Endodermal cell (in vitro differentiated cells): ENCODE data around the gene DRICH1. TPM values are rescaled to one million over a fixed set of nuclear protein-coding genes. Genes with fewer than 3 reads are reported as not detected.
"Not testable (repeated sequence)": the region's sequence is repeated elsewhere in the genome, so short reads cannot be mapped to it uniquely, and the experiment has no call there.

Source experiments
- DNase-seq: peaks from one replicate; pipeline ENCODE4 v3.0.0-alpha.2; 2017
- H3K27ac ChIP-seq: 2 replicates; pipeline ENCODE4 v1.5.1; 2013; ENCODE audit warnings: mild to moderate bottlenecking, low read depth, low read length, moderate library complexity
- H3K27me3 ChIP-seq: 2 replicates; pipeline ENCODE4 v1.6.1; 2013; ENCODE audit warnings: mild to moderate bottlenecking, low read length, moderate library complexity; ENCODE audit not compliant: insufficient read depth, control insufficient read depth, poor library complexity, severe bottlenecking
- H3K36me3 ChIP-seq: 2 replicates; pipeline ENCODE4 v1.7.0; 2013; ENCODE audit warnings: mild to moderate bottlenecking, low read length, moderate library complexity; ENCODE audit not compliant: control insufficient read depth, insufficient read depth
- H3K4me1 ChIP-seq: one replicate; pipeline ENCODE4 v1.7.0; 2013; ENCODE audit warnings: low read length; ENCODE audit not compliant: control insufficient read depth, insufficient read depth
- H3K4me3 ChIP-seq: 2 replicates; pipeline ENCODE4 v1.5.1; 2013; ENCODE audit warnings: mild to moderate bottlenecking, low read length, moderate library complexity
- H3K9ac ChIP-seq: 2 replicates; pipeline ENCODE4 v1.6.1; 2013; ENCODE audit warnings: mild to moderate bottlenecking, low read length, moderate library complexity; ENCODE audit not compliant: poor library complexity, severe bottlenecking; ENCODE audit errors: extremely low read depth
- H3K9me3 ChIP-seq: 2 replicates; pipeline ENCODE4 v1.6.1; 2013; ENCODE audit warnings: mild to moderate bottlenecking, low read length, moderate library complexity; ENCODE audit not compliant: control insufficient read depth
- H3K27ac Mint-ChIP-seq: 2 replicates; pipeline ENCODE4 v1.8.0; 2020; ENCODE audit warnings: mixed read lengths
- H3K27me3 Mint-ChIP-seq: 2 replicates; pipeline ENCODE4 v1.8.0; 2021; ENCODE audit warnings: mild to moderate bottlenecking, mixed read lengths; ENCODE audit not compliant: insufficient read depth
- H3K36me3 Mint-ChIP-seq: 2 replicates; pipeline ENCODE4 v1.8.0; 2020; ENCODE audit warnings: low read depth, mixed read lengths
- H3K4me1 Mint-ChIP-seq: 2 replicates; pipeline ENCODE4 v1.8.0; 2020; ENCODE audit warnings: mixed read lengths
- H3K4me3 Mint-ChIP-seq: 2 replicates; pipeline ENCODE4 v1.8.0; 2020; ENCODE audit warnings: mild to moderate bottlenecking, moderate library complexity, mixed read lengths
- H3K9me3 Mint-ChIP-seq: 2 replicates; pipeline ENCODE4 v1.8.0; 2020; ENCODE audit warnings: mild to moderate bottlenecking, mixed read lengths
- CTCF ChIP-seq: fragments of 200-600 bp; sonication (generic); conservative IDR thresholded peaks from 2 replicates; pipeline ENCODE4 v1.5.0; 2021; ENCODE audit warnings: antibody characterized with exemption, mild to moderate bottlenecking
- WGBS, 2 experiments: methylation state at CpG; one replicate each; pipeline versions ENCODE4 v1.1.5 to v1.1.7; 2013; ENCODE audit warnings: missing lambda C conversion rate in 2 of 2, mixed read lengths in 1 of 2; ENCODE audit not compliant: insufficient coverage in 1 of 2, insufficient read length in 1 of 2; 5-methylcytosine and 5-hydroxymethylcytosine counted together
- total RNA-seq, 2 donors: library from RNA; stranded (reverse); fragmentation: NEBNext Ultra II Directional in 1 of 2; extraction: Animal tissue kit (Norgen Biotek cat#: 25700) in 1 of 2; gene quantifications; 2 replicates in 1 of 2; 3 replicates in 1 of 2; pipeline ENCODE4 v1.2.1, GENCODE V29; 2021

The DRICH1 gene
- total RNA-seq, 2 donors from 2014 or later = 0.24 TPM; not detected in 1

GRCh38 chr22:23651676-23652075, 19.6 kb upstream of the DRICH1 start:
- 91 to 95% methylated on average over 6 of the region's 6 CpGs for WGBS, 2 experiments
- no peak overlapping the region for H3K4me3 Mint-ChIP-seq
- H3K27me3 ChIP-seq = no peaks in the 10 kb centered on the region
- H3K9me3 Mint-ChIP-seq = no peaks in the 10 kb centered on the region
- no peaks in the 10 kb centered on the region for H3K4me1 ChIP-seq
- H3K9ac ChIP-seq = no peak overlapping the region
- H3K9me3 ChIP-seq = no peaks in the 10 kb centered on the region
- DNase-seq = no peak
- H3K27ac ChIP-seq = no peak overlapping the region
- H3K36me3 ChIP-seq = no peaks in the 10 kb centered on the region
- no peak for TF ChIP-seq CTCF
- peaks cover 22% of the 10 kb centered on the region for H3K36me3 Mint-ChIP-seq
- H3K4me1 Mint-ChIP-seq = no peaks in the 10 kb centered on the region
- H3K27me3 Mint-ChIP-seq = no peaks in the 10 kb centered on the region
- no peak overlapping the region for H3K4me3 ChIP-seq
- H3K27ac Mint-ChIP-seq = no peak overlapping the region

GRCh38 chr22:23649071-23649501, 17.0 kb upstream of the DRICH1 start:
- no peak overlapping the region for H3K27ac ChIP-seq
- Mint-ChIP-seq H3K27ac (no peak overlapping the region), H3K36me3 (peaks cover 15% of the 10 kb centered on the region), H3K9me3 (no peaks in the 10 kb centered on the region), H3K4me1 (no peaks in the 10 kb centered on the region), H3K27me3 (no peaks in the 10 kb centered on the region), H3K4me3 (no peak overlapping the region)
- 91 to 93% methylated on average over 13 to 18 of the region's 18 CpGs for WGBS, 2 experiments
- H3K4me1 ChIP-seq = no peaks in the 10 kb centered on the region
- no peaks in the 10 kb centered on the region for H3K27me3 ChIP-seq
- H3K9me3 ChIP-seq = no peaks in the 10 kb centered on the region
- no peak overlapping the region for H3K9ac ChIP-seq
- H3K4me3 ChIP-seq = no peak overlapping the region
- no peaks in the 10 kb centered on the region for H3K36me3 ChIP-seq
- DNase-seq = no peak
- no peak for TF ChIP-seq CTCF

- H3K27ac ChIP-seq, H3K4me1 Mint-ChIP-seq, H3K9ac ChIP-seq, H3K27ac Mint-ChIP-seq, H3K9me3 ChIP-seq, H3K9me3 Mint-ChIP-seq, H3K27me3 ChIP-seq, H3K4me3 ChIP-seq, H3K36me3 Mint-ChIP-seq, H3K4me1 ChIP-seq, H3K36me3 ChIP-seq, H3K27me3 Mint-ChIP-seq, H3K4me3 Mint-ChIP-seq, DNase-seq: not testable (repeated sequence)
- 97% methylated on average over 7 of the region's 7 CpGs for WGBS, 2 experiments
These were observed 14.4 kb upstream of the DRICH1 start for GRCh38 chr22:23646526-23646925.

GRCh38 chr22:23640206-23640605, 8.1 kb upstream of the DRICH1 start:
- H3K36me3 ChIP-seq, H3K27ac Mint-ChIP-seq, H3K4me3 ChIP-seq, DNase-seq, H3K4me1 ChIP-seq, H3K9me3 Mint-ChIP-seq, H3K27ac ChIP-seq, H3K27me3 ChIP-seq, H3K9ac ChIP-seq, H3K9me3 ChIP-seq, H3K27me3 Mint-ChIP-seq, H3K36me3 Mint-ChIP-seq, H3K4me3 Mint-ChIP-seq, H3K4me1 Mint-ChIP-seq: not testable (repeated sequence)
- 84 to 93% methylated on average over 5 to 6 of the region's 6 CpGs for WGBS, 2 experiments
